ENCODE data around the gene TTC16. TPM values are rescaled to one million over a fixed set of nuclear protein-coding genes. Genes with fewer than 3 reads are reported as not detected.

The TTC16 gene
- total RNA-seq, 1 experiment from 2014 or later, result not detected

DNA sequence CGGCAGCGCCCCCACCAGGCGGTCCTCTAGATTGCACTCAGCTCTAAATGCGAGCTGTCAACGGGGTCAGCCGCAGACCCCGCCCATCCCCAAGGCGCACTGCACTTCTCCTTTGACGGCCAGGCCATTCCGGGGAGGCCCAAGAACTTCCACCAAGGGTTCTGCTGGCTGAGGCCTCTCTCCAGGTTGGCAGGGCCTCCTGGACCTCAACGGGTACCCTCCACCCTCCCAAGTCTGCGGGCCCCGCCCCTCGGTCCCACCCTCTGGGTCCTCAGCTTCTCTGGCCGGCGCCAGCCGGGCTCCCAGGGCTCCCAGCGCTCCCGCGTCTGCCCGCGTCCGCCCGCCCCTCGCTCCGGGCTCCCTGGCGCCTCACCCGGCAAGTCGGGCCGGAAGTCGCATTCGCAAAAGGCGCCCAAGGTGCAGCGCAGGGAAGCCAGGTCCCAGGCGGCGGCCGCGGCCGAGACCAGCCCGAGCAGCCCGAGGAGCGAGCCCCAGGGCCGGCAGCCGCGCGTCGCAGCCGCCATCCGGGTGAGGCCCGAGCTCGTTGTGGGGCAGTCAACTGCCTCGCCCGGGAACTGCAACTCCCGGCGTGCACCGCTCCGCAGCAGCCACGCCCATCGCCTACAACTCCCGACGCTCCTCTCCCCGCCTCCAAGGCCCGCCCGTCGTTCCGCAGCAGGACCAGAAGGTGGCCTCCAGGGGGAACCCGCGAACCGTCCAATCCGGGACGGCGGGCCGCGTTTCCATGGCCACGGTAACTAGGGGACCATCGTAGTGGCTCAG is 19.1 kb downstream of the TTC16 start, which contains the start of gene TOR2A (continued):
- TF ChIP-seq USF2 (CRISPR knock-in tag; IDR thresholded peaks at IDR 0.05), result 0 out of 2 replicates have a peak, but pooled peaks have one; percentile 36
- no peak for TF ChIP-seq PRRX2 (CRISPR knock-in tag; IDR thresholded peaks at IDR 0.05)
- peak; percentile 62; the same call in 1 of the 2 replicates for TF ChIP-seq MYBL2 (CRISPR knock-in tag; IDR thresholded peaks at IDR 0.05)
- peak; percentile 63 for TF ChIP-seq CTCF (IDR thresholded peaks at IDR 0.05)
- TF ChIP-seq NFE2L1 (CRISPR knock-in tag; IDR thresholded peaks at IDR 0.05), result peak; percentile 50; the same call in 1 of the 2 replicates
- TF ChIP-seq JUN (CRISPR knock-in tag; IDR thresholded peaks at IDR 0.05), result 0 out of 2 replicates have a peak, but pooled peaks have one; percentile 53
- TF ChIP-seq NFYB (CRISPR knock-in tag; conservative IDR thresholded peaks at IDR 0.05; ENCODE audit: low read depth), result peak; percentile 45; the same call in 1 of the 2 replicates
- TF ChIP-seq, protein P1, sequence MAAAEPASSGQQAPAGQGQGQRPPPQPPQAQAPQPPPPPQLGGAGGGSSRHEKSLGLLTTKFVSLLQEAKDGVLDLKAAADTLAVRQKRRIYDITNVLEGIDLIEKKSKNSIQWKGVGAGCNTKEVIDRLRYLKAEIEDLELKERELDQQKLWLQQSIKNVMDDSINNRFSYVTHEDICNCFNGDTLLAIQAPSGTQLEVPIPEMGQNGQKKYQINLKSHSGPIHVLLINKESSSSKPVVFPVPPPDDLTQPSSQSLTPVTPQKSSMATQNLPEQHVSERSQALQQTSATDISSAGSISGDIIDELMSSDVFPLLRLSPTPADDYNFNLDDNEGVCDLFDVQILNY (CRISPR knock-in tag; IDR thresholded peaks at IDR 0.05), result peak; percentile 84; the same call in 1 of the 2 replicates
- TF ChIP-seq ARID4B (CRISPR knock-in tag; IDR thresholded peaks at IDR 0.05; ENCODE audit: borderline replicate concordance), result peak; percentile 90; the same call in 1 of the 2 replicates
- TF ChIP-seq MXD4 (CRISPR knock-in tag; IDR thresholded peaks at IDR 0.05; ENCODE audit: borderline replicate concordance), result no peak
- peak; percentile 66; the same call in 1 of the 2 replicates for TF ChIP-seq CREM (CRISPR knock-in tag; IDR thresholded peaks at IDR 0.05)
- TF ChIP-seq ZNF232 (CRISPR knock-in tag; IDR thresholded peaks at IDR 0.05), result peak; percentile 71; the same call in 1 of the 2 replicates
- TF ChIP-seq ZBTB21 (CRISPR knock-in tag; IDR thresholded peaks at IDR 0.05; ENCODE audit: borderline replicate concordance), result no peak
- TF ChIP-seq ETV6 (CRISPR knock-in tag; IDR thresholded peaks at IDR 0.05), result peak; percentile 65
- peak; percentile 84 for TF ChIP-seq HMGXB4 (CRISPR knock-in tag; IDR thresholded peaks at IDR 0.05)
- TF ChIP-seq, protein P2, sequence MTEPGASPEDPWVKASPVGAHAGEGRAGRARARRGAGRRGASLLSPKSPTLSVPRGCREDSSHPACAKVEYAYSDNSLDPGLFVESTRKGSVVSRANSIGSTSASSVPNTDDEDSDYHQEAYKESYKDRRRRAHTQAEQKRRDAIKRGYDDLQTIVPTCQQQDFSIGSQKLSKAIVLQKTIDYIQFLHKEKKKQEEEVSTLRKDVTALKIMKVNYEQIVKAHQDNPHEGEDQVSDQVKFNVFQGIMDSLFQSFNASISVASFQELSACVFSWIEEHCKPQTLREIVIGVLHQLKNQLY (CRISPR knock-in tag; IDR thresholded peaks at IDR 0.05), result no peak
- no peak for TF ChIP-seq ELF4 (CRISPR knock-in tag; IDR thresholded peaks at IDR 0.05; ENCODE audit: low read depth)
- peak; percentile 38; the same call in 1 of the 2 replicates for TF ChIP-seq CBFB (CRISPR knock-in tag; IDR thresholded peaks at IDR 0.05; ENCODE audit: low read depth)
- 0 out of 2 replicates have a peak, but pooled peaks have one; percentile 36 for TF ChIP-seq ZNF219 (CRISPR knock-in tag; IDR thresholded peaks at IDR 0.05; ENCODE audit: borderline replicate concordance)
- peak; percentile 100 for TF ChIP-seq SP1 (CRISPR knock-in tag; conservative IDR thresholded peaks at IDR 0.05)
- TF ChIP-seq FOXP1 (CRISPR knock-in tag; IDR thresholded peaks at IDR 0.05; ENCODE audit: borderline replicate concordance), result peak; percentile 94
- TF ChIP-seq GABPB1 (CRISPR knock-in tag; IDR thresholded peaks at IDR 0.05), result peak; percentile 74
